Vagina (tissue), 2 donors: Measurements from ENCODE around the gene ARFGAP2. TPM values are rescaled to one million over a fixed set of nuclear protein-coding genes. Genes with fewer than 3 reads are reported as not detected.
"Not testable (repeated sequence)": the region's sequence is repeated elsewhere in the genome, so short reads cannot be mapped to it uniquely, and the experiment has no call there.

Source experiments
- DNase-seq, 2 donors: peaks; one replicate each; pipeline ENCODE4 v3.0.0-alpha.2; 2017; ENCODE audit errors: extremely low spot score in 2 of 2
- H3K27ac ChIP-seq: fragments of 200-600 bp; sonication (generic); one replicate; pipeline ENCODE4 v1.5.1; 2019
- H3K27me3 ChIP-seq: fragments of 200-600 bp; sonication (generic); one replicate; pipeline ENCODE4 v1.5.1; 2019
- H3K36me3 ChIP-seq, 2 donors: fragments of 200-600 bp; sonication (generic); one replicate each; pipeline ENCODE4 v1.5.1; 2017 to 2019
- H3K4me1 ChIP-seq: fragments of 200-600 bp; sonication (generic); one replicate; pipeline ENCODE4 v1.5.1; 2019
- H3K4me3 ChIP-seq, 2 donors: fragments of 200-600 bp; sonication (generic); 1 replicate in 1 of 2; 2 replicates in 1 of 2; pipeline ENCODE4 v1.5.1; 2016 to 2019
- H3K9me3 ChIP-seq: fragments of 200-600 bp; sonication (generic); one replicate; pipeline ENCODE4 v1.5.1; 2019
- POLR2A ChIP-seq, 2 donors: fragments of 450-650 bp; IDR thresholded peaks; one replicate each; pipeline ENCODE4 v1.6.1; 2017; ENCODE audit warnings: antibody characterized with exemption in 2 of 2, mild to moderate bottlenecking in 2 of 2, moderate library complexity in 2 of 2
- POLR2AphosphoS5 ChIP-seq, 2 donors: sonication (generic); formaldehyde crosslinking; IDR thresholded peaks; one replicate each; pipeline ENCODE4 v1.9.0; 2017; ENCODE audit warnings: antibody characterized with exemption in 2 of 2, mild to moderate bottlenecking in 2 of 2, low read depth in 1 of 2; ENCODE audit not compliant: insufficient read depth in 1 of 2
- intact Hi-C: fragments of 100-400 bp; cut with DNase I; formaldehyde crosslinking; loops from one replicate; pipeline ENCODE4 v1.15.1; 2023
- microRNA-seq: library from miRNA; unstranded; fragments of <30 nt; microRNA quantifications from one replicate; pipeline ENCODE4, GENCODE V29; 2017; ENCODE audit warnings: borderline number of aligned reads, borderline replicate concordance
- small RNA-seq: library from RNA; depleted of rRNA; stranded (forward); fragments of <200 nt; gene quantifications from one replicate; pipeline ENCODE3, GENCODE V24; 2016
- total RNA-seq: library from RNA; depleted of rRNA; stranded (reverse); fragments of >200 nt; gene quantifications from one replicate; pipeline ENCODE4 v1.2.3, GENCODE V29; 2016
- TF ChIP-seq, protein P1 (sequence below), 3 experiments: fragments of 450-650 bp in 2 of 3; fragments of 200-600 bp in 1 of 3; sonication (generic) in 1 of 3; IDR thresholded peaks; one replicate each; pipeline ENCODE4 v1.5.1; 2017 to 2019; ENCODE audit warnings: antibody characterized with exemption in 3 of 3, mild to moderate bottlenecking in 2 of 3, moderate library complexity in 2 of 3

Gene ARFGAP2
- total RNA-seq, 1 donor from 2014 or later = 79.3 TPM

DNA sequence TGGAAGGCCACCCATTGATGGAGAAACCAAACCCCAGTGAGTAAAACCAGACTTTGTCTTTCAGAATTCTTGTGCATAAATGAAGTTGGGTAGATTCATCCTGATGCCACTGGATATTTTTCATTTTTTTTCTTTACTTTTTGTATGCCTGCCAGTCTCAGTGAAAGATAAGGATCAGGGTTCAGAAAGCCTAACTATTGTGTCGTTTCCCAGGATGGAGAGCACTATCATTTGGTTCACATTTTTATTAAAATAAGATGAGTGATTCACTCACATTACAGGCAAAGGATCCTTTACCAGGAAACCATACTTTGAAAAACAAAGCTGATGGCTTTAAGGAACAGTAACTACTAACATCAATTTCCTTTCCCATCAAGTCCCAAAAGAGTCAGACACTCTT lies 52.0 kb downstream of the ARFGAP2 start:
- DNase-seq = no peak
- H3K4me1 ChIP-seq = no peaks in the 10 kb centered on the region
- H3K27me3 ChIP-seq = no peaks in the 10 kb centered on the region
- no peak overlapping the region for H3K4me3 ChIP-seq
- TF ChIP-seq POLR2AphosphoS5 (IDR thresholded peaks at IDR 0.05; ENCODE audit: insufficient read depth in 1 of 2, low read depth in 1 of 2) = no peak
- TF ChIP-seq, protein P1, sequence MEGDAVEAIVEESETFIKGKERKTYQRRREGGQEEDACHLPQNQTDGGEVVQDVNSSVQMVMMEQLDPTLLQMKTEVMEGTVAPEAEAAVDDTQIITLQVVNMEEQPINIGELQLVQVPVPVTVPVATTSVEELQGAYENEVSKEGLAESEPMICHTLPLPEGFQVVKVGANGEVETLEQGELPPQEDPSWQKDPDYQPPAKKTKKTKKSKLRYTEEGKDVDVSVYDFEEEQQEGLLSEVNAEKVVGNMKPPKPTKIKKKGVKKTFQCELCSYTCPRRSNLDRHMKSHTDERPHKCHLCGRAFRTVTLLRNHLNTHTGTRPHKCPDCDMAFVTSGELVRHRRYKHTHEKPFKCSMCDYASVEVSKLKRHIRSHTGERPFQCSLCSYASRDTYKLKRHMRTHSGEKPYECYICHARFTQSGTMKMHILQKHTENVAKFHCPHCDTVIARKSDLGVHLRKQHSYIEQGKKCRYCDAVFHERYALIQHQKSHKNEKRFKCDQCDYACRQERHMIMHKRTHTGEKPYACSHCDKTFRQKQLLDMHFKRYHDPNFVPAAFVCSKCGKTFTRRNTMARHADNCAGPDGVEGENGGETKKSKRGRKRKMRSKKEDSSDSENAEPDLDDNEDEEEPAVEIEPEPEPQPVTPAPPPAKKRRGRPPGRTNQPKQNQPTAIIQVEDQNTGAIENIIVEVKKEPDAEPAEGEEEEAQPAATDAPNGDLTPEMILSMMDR (IDR thresholded peaks at IDR 0.05) = no peak
- TF ChIP-seq POLR2A (IDR thresholded peaks at IDR 0.05) = no peak
- intact Hi-C loops = no loop called here
- no peaks in the 10 kb centered on the region for H3K9me3 ChIP-seq
- no peaks in the 10 kb centered on the region for H3K36me3 ChIP-seq
- no peak overlapping the region for H3K27ac ChIP-seq

- Histone ChIP-seq H3K27ac (no peak overlapping the region), H3K36me3 (no peaks in the 10 kb centered on the region), H3K27me3 (no peaks in the 10 kb centered on the region), H3K4me1 (no peaks in the 10 kb centered on the region), H3K9me3 (no peaks in the 10 kb centered on the region), H3K4me3 (no peak overlapping the region)
- intact Hi-C loops = no loop called here
- DNase-seq = no peak
- TF ChIP-seq, protein P1 (IDR thresholded peaks at IDR 0.05) = no peak
- TF ChIP-seq POLR2A (IDR thresholded peaks at IDR 0.05) = no peak
- no peak for TF ChIP-seq POLR2AphosphoS5 (IDR thresholded peaks at IDR 0.05; ENCODE audit: insufficient read depth in 1 of 2, low read depth in 1 of 2)
Measured at GRCh38 chr11:47123094-47123493, 53.6 kb downstream of the ARFGAP2 start.

- Histone ChIP-seq H3K9me3 (no peaks in the 10 kb centered on the region), H3K36me3 (no peaks in the 10 kb centered on the region), H3K4me3 (no peak overlapping the region), H3K4me1 (no peaks in the 10 kb centered on the region), H3K27me3 (no peaks in the 10 kb centered on the region), H3K27ac (no peak overlapping the region)
- no peak for DNase-seq
- no peak for TF ChIP-seq POLR2AphosphoS5 (IDR thresholded peaks at IDR 0.05; ENCODE audit: insufficient read depth in 1 of 2, low read depth in 1 of 2)
- intact Hi-C loops = no loop called here
Measured at GRCh38 chr11:47121731-47122130, 54.9 kb downstream of the ARFGAP2 start.

DNA sequence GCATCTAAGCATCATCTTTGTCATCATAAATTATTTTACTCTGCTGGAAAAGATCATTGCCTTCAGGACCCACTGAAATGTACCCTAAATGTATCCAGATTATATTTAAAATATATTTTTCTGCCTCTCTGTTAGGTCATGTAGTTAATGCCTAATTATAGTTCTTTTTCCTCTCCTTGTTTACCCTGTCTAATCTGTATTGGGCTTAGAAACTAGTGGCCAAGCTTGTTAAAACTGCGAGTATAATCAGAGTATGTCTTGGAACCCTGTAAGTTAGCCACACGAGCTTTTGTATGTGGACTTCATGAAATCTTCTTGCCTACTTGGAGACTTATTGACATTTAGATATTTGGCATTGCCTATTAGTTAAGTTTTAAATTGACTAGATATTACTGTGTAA lies 55.6 kb downstream of the ARFGAP2 start:
- H3K4me3 ChIP-seq = no peak overlapping the region
- intact Hi-C loops = no loop called here
- H3K36me3 ChIP-seq = no peaks in the 10 kb centered on the region
- H3K9me3 ChIP-seq = no peaks in the 10 kb centered on the region
- no peak for DNase-seq
- no peak for TF ChIP-seq POLR2A (IDR thresholded peaks at IDR 0.05)
- TF ChIP-seq POLR2AphosphoS5 (IDR thresholded peaks at IDR 0.05; ENCODE audit: insufficient read depth in 1 of 2, low read depth in 1 of 2) = no peak
- TF ChIP-seq, protein P1 (IDR thresholded peaks at IDR 0.05) = no peak
- H3K27ac ChIP-seq = no peak overlapping the region
- no peaks in the 10 kb centered on the region for H3K4me1 ChIP-seq
- no peaks in the 10 kb centered on the region for H3K27me3 ChIP-seq

DNA sequence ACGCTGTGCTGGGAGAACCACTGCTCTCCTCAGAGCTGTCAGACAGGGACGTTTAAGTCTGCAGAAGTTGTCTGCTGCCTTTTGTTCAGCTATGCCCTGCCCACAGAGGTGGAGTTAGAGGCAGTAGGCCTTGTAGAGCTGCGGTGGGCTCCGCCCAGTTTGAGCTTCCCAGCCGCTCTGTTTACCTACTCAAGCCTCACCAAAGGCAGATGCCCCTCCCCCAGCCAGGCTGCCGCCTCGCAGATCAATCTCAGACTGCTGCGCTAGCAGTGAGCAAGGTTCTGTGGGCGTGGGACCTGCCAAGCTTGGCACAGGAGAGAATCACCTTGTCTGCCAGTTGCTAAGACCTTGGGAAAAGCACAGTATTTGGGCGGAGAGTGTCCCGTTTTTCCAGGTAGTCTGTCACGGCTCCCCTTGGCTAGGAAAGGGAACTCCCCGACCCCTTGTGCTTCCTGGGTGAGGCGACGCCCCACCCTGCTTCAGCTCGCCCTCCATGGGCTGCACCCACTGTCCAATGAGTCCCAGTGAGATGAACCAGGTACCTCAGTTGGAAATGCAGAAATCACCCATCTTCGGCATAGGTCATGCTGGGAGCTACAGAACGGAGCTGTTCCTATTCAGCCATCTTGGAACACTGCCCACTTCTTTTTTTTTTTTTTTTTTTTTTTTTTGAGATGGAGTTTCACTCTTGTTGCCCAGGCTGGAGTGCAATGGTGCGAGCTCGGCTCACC lies 57.6 kb downstream of the ARFGAP2 start:
- H3K4me1 ChIP-seq, H3K27ac ChIP-seq, intact Hi-C loops, H3K27me3 ChIP-seq, H3K4me3 ChIP-seq, H3K36me3 ChIP-seq, DNase-seq, H3K9me3 ChIP-seq: not testable (repeated sequence)
- TF ChIP-seq POLR2AphosphoS5 (IDR thresholded peaks at IDR 0.05; ENCODE audit: insufficient read depth in 1 of 2, low read depth in 1 of 2) = peak in 1 of 2 donors; percentile 19

Small RNA genes lying within 50 kb of the gene (microRNA-seq; reads per million reads assigned to microRNA genes)
- not detected for gene MIR6745

Small RNA genes lying within 50 kb of the gene (small RNA-seq; reads per million reads assigned to genes)
- not detected for gene MIR6745

Other genes starting within 250 kb of the ARFGAP2 start
- gene CSTPP1, start 240.1 kb downstream of the ARFGAP2 start, total RNA-seq = 30.7 TPM
- 59.4 TPM for gene PACSIN3, start 9.6 kb upstream of the ARFGAP2 start, total RNA-seq
- gene DDB2, start 38.1 kb upstream of the ARFGAP2 start, total RNA-seq = 42.2 TPM
- 54.8 TPM for gene ACP2, start 71.9 kb upstream of the ARFGAP2 start, total RNA-seq
- 60.9 TPM for gene NR1H3, start 81.1 kb upstream of the ARFGAP2 start, total RNA-seq
- 56.5 TPM for gene MADD, start 93.3 kb upstream of the ARFGAP2 start, total RNA-seq
- not detected for gene MYBPC3, start 175.8 kb upstream of the ARFGAP2 start, total RNA-seq
- gene SPI1, start 201.7 kb upstream of the ARFGAP2 start, total RNA-seq = 15.5 TPM
- 53.5 TPM for gene SLC39A13, start 231.7 kb upstream of the ARFGAP2 start, total RNA-seq
- gene PSMC3, start 249.6 kb upstream of the ARFGAP2 start, total RNA-seq = 89.6 TPM